ENCODE results near the gene TDRD12.
"Not testable (repeated sequence)": the region's sequence is repeated elsewhere in the genome, so short reads cannot be mapped to it uniquely, and the experiment has no call there.

TDRD12 gene

GRCh38 chr19:32750441-32751055 is 31.0 kb downstream of the TDRD12 start:
- DNase-seq, result no peak

GRCh38 chr19:32751066-32751465 is 31.5 kb downstream of the TDRD12 start:
- DNase-seq, result no peak

GRCh38 chr19:32757189-32757588 is 37.6 kb downstream of the TDRD12 start:
- DNase-seq, result no peak

- DNase-seq, result not testable (repeated sequence)
Observed at GRCh38 chr19:32765365-32765764, 45.8 kb downstream of the TDRD12 start.

- DNase-seq, result no peak
Observed at GRCh38 chr19:32767951-32768679, 48.5 kb downstream of the TDRD12 start.

GRCh38 chr19:32771596-32771995 is 52.0 kb downstream of the TDRD12 start:
- no peak for DNase-seq

GRCh38 chr19:32773126-32773525 is 53.6 kb downstream of the TDRD12 start:
- DNase-seq, result no peak

GRCh38 chr19:32779082-32779481 is 59.5 kb downstream of the TDRD12 start:
- no peak for DNase-seq

- DNase-seq, result no peak
Observed at GRCh38 chr19:32781280-32781679, 61.7 kb downstream of the TDRD12 start.

- DNase-seq, result not testable (repeated sequence)
Observed at GRCh38 chr19:32782089-32782488, 62.5 kb downstream of the TDRD12 start.

- not testable (repeated sequence) for DNase-seq
Observed at GRCh38 chr19:32787161-32787813, 67.7 kb downstream of the TDRD12 start.

- not testable (repeated sequence) for DNase-seq
Observed at GRCh38 chr19:32787895-32788294, 68.3 kb downstream of the TDRD12 start.

- no peak for DNase-seq
Observed at GRCh38 chr19:32789429-32789828, 69.9 kb downstream of the TDRD12 start.

GRCh38 chr19:32798201-32798600 is 78.6 kb downstream of the TDRD12 start:
- DNase-seq, result no peak

- DNase-seq, result no peak
Observed at GRCh38 chr19:32800191-32800590, 80.6 kb downstream of the TDRD12 start.

- no peak for DNase-seq
Observed at GRCh38 chr19:32800754-32801153, 81.2 kb downstream of the TDRD12 start.

- no peak for DNase-seq
Observed at GRCh38 chr19:32802840-32803239, 83.3 kb downstream of the TDRD12 start.

GRCh38 chr19:32808236-32808635 is 88.7 kb downstream of the TDRD12 start:
- DNase-seq, result no peak

- no peak for DNase-seq
Observed at GRCh38 chr19:32809254-32809653, 89.7 kb downstream of the TDRD12 start.

- DNase-seq, result no peak
Observed at GRCh38 chr19:32809754-32810153, 90.2 kb downstream of the TDRD12 start.

- no peak for DNase-seq
Observed at GRCh38 chr19:32810452-32810851, 90.9 kb downstream of the TDRD12 start.

- no peak for DNase-seq
Observed at GRCh38 chr19:32811151-32811550, 91.6 kb downstream of the TDRD12 start.

- no peak for DNase-seq
Observed at GRCh38 chr19:32812036-32812435, 92.5 kb downstream of the TDRD12 start.

GRCh38 chr19:32812571-32812970 is 93.0 kb downstream of the TDRD12 start:
- DNase-seq, result no peak
